ENCODE results near the gene CKAP5.

- TF ChIP-seq EZH2 (IDR thresholded peaks at IDR 0.05; ENCODE audit: low read length, missing control alignments) = no peak
- TF ChIP-seq, protein P1, sequence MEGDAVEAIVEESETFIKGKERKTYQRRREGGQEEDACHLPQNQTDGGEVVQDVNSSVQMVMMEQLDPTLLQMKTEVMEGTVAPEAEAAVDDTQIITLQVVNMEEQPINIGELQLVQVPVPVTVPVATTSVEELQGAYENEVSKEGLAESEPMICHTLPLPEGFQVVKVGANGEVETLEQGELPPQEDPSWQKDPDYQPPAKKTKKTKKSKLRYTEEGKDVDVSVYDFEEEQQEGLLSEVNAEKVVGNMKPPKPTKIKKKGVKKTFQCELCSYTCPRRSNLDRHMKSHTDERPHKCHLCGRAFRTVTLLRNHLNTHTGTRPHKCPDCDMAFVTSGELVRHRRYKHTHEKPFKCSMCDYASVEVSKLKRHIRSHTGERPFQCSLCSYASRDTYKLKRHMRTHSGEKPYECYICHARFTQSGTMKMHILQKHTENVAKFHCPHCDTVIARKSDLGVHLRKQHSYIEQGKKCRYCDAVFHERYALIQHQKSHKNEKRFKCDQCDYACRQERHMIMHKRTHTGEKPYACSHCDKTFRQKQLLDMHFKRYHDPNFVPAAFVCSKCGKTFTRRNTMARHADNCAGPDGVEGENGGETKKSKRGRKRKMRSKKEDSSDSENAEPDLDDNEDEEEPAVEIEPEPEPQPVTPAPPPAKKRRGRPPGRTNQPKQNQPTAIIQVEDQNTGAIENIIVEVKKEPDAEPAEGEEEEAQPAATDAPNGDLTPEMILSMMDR (conservative IDR thresholded peaks at IDR 0.05 in 1 of 2, IDR thresholded peaks at IDR 0.05 in 1 of 2; ENCODE audit: low read depth in 1 of 2, low read length in 2 of 2) = no peak
These were observed 139.2 kb downstream of the CKAP5 start for GRCh38 chr11:46706886-46707285.

Measured in fibroblast of lung (primary cell).